ENCODE data around the gene FBXO28.
"Not testable (repeated sequence)": the region's sequence is repeated elsewhere in the genome, so short reads cannot be mapped to it uniquely, and the experiment has no call there.

Gene FBXO28, protein sequence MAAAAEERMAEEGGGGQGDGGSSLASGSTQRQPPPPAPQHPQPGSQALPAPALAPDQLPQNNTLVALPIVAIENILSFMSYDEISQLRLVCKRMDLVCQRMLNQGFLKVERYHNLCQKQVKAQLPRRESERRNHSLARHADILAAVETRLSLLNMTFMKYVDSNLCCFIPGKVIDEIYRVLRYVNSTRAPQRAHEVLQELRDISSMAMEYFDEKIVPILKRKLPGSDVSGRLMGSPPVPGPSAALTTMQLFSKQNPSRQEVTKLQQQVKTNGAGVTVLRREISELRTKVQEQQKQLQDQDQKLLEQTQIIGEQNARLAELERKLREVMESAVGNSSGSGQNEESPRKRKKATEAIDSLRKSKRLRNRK

DNA sequence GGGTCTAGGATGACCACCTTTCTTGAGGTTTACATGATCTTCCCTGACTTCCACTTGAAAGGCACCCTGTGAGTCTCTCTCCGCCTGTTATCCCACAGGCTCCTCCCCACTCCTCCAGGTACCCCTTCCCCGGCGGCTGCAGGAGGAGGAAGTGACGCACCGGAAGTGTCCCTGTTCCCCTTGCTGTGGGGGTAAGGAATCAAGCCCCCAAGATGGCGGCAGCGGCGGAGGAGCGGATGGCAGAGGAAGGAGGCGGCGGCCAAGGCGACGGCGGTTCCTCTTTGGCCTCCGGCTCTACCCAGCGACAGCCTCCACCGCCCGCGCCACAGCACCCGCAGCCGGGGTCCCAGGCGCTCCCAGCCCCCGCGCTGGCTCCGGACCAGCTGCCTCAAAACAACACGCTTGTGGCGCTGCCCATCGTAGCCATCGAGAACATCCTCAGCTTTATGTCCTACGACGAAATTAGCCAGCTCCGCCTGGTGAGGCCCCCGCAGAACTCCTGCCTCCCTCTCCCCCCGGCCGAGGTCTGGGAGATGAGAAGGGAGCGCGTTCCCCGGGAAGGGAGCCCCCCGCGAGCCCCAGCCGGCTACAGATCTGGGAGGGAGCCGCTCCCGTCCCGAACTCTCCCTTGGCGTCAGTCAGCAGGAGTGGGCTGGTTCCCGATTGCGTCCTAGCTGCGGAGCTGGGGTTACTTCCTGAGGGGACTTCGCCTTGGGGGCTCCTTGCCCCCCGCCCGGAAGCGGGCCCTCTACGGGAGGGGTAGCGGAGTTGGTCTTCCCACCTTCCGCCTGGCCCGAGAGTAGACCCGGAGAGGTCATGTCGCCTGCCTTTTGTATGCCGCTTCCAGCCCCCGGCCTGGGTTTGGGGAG, at the start of gene FBXO28:
TSS of gene FBXO28 (plus strand) at position 194 of the 869 bp plus-strand sequence. CDS start at position 213, 19 bp downstream.
- DNase-seq (ENCODE audit: low read depth) = peak; percentile 91

DNA sequence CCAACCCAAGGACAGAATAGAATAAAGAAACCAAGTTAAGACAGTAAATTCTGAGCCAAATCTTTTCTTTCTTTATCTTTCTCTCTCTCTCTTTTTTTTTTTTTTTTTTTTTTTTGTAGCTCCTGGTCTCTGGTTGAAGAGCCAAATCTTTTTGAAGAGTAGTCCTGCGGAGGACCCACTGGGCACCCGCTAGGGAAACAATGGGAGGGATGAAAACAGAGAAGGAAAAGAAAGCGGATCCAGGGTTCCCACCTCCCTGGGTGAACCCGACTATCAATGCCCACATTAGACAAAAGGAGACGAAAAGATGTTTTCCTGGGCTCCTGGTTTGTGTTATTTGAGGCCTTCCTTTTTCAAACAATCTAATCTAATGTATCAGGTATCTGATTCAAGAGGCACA, 49.8 kb upstream of the FBXO28 start:
- no peak for DNase-seq (ENCODE audit: low read depth)

DNA sequence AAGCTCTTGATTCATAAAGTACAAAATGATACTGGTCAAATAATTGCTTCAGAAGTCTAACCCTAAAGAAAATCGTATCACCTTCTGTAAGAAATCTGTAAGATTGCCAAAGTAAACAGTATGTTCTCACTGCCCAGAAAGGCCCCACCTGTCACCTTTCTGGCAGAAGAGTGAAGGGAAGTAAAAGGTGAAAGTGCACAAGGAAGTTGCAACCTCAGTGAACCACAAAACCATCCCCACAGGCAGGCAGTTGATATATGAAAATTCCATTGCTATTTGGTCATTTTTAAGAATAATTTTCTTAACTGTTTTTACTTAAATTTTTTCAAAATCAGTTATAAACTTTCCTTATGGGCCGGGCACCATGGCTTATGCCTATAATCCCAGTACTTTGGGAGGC, 48.5 kb upstream of the FBXO28 start:
- DNase-seq (ENCODE audit: low read depth) = no peak

DNA sequence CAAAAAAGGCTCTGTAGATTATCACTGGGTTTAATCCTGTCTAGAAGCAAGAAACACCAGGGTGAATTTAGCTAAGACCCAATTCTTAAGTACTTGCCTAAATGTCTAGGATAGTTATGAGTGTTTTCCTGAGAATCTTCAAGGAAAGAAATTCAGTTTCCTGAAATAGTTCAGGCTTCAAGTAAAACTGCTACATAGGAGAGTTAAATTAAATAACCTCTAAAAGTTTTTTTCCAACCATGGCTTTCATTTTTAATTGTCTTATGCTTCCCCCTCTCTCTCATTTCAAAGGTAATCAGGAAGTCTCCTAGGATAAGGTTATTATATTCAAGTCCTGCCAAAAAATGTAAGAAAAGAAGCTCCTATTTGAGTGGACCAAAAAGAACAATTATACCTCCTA, 46.7 kb upstream of the FBXO28 start:
- no peak for DNase-seq (ENCODE audit: low read depth)

DNA sequence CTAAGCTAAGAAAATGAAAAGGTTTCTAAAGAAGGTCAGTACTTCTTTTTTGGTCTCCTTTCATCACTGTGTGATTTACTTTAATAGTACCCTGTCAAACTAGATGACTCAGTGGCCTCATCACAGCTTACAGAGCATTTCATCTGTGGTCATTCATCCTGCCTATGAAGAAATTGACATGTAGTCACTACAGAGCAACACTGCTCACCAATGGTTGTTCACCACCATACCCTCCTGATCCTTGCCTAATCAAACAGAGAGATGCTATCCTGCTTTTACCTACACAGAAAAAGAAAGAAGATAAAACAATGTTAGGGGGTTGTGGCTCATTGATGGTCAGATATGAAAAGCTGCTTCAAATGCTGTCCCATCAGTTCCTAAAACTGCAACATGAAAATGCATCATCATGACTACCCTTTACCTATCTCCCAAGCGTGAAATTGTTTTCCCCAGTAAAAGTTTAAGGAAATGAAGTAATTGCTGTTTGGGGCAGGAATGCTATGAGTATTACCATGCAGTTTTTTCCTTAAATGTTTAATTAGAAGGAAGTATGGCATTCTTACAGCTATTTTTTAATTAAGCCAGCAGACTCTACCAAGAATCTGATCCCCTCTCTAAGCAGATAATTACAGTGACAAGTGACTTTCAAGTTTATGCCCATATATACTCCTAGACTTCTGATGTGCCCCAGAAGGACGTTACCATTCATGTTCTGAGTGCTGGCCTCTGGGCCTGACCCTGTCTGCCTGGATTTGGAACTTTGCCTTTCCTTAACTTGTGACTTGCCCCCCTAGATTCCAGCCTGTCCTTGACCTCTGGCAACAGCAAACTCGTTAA, 46.1 kb upstream of the FBXO28 start:
- no peak for DNase-seq (ENCODE audit: low read depth)

DNA sequence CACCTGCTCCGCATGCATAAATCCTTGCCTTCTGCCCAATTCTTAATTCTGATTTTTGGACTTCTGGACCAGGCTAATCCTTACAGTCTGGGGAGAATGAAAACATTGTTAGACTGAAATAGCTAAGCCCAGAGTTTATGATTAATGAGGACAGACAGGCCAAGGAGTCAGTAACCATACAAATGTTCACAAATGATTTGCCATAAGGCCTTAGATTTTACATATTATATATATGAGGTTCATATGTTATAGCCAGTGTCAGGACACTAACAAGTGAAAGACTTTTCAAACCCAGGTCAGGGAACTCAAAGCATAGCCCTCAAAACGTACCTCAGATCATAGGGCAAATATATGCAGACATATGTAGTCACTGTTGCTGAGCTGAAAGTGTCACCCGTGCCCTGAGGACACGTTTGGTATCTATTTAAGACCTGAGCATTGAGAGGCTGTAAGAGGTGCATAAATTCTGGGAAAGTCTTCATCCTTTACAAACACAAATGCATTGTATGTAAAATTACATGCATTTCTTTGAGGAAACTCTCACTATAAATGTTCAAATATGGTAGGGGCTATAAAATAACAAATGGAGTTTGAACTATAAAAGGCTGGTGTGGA, 45.3 kb upstream of the FBXO28 start:
- no peak for DNase-seq (ENCODE audit: low read depth)

DNA sequence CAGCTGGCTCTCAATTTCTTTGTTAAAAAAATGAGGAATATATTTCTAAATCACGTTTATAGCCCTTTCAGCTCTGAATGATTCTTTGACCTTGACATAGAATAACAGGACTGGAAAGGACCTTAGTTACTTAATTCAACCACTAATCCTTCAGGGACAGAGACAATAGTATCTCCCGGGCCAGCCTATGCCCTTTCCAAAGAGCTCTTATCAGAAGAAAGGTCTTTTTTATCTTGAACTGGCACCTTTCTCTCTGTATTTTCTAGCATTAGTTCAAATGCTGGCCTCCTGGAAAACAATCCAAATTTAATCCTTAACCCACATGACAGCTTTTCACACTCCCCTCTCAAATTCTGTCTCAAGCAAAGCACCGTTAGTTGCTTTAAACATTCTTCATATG, 44.8 kb upstream of the FBXO28 start:
- DNase-seq (ENCODE audit: low read depth) = no peak

DNA sequence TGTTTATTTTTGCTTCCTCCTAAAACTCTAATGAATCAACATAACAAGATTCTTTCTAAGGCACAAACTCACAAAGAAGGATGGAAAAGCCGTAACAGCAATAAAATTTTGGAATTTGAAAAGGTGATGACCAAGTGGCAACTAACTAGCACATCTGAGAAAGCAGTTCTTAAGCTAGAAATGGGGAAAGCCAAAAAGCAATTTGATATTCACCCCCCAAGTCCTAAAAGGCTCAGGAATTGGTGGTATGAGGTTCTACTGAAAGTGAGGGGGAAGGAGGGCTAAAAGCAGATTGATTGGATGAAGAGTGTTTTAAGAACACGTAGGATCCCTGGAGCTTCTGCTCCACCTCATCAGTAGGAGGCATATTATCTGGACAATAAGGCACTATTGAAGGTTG, 43.4 kb upstream of the FBXO28 start:
- no peak for DNase-seq (ENCODE audit: low read depth)

DNA sequence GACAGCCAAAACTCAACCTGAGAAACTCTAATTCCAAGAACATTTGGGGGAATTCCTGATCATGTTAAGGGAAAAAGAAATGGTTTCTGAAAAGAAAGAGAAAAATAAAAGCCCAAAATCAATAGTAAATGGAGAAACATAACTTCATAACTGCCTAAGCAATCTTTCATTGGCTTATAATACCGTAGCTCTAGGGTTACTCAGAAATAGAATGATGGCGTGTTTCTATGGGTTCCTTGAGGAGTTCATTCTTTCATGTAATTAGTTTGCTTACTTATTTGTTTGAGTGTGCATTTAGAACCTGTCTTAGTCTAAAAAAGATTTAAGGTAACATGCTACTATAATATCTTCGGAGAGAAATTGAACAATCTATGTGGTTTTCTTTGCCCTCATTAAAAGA, 37.5 kb upstream of the FBXO28 start:
- DNase-seq (ENCODE audit: low read depth) = no peak

DNA sequence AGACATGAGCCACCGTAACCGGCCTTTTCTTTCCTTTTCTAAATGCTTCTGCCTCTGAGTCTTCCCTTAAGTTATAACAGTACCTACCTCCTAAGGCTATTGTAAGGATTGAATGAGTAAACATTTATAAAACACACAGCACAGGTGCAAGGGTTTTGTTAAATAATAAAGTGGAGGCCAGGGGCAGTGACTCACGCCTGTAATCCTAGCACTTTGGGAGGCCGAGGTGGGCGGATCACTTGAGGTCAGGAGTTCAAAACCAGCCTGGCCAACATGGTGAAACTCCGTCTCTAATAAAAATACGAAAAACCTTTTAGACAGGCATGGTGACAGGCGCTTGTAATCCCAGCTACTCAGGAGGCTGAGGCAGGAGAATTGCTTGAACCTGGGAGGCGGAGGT, 34.3 kb upstream of the FBXO28 start:
- not testable (repeated sequence) for DNase-seq (ENCODE audit: low read depth)

DNA sequence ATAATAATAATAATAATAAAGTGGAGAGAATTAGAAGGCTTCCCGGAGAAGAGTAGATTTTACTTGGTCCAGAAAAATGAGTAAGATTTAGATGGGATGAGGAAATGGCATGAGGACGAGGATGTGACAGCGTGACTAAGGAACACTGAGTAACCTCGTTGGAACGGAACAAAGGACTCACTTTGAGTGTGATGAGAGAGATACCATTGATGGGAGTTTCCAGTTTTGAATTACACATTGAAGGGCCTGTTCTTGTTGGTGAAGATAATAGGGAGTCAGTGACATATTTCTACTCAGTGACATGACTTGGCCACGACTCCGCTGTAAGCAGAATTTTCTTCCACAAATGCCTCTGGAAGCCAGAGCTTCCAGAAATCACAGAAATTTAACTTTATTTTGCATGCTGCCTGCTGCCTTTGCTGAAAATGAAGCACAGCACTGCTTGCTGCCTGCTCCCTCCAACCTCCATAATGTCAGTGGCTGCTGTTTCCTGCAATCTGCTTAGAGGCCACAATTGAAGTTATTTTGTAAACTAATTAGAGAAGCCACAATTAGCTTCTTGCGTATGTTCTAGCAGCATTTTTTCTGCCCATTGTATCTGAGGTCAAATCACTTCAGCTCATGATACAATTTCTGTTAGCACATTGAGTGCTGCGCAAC, 33.7 kb upstream of the FBXO28 start:
- DNase-seq (ENCODE audit: low read depth) = no peak

DNA sequence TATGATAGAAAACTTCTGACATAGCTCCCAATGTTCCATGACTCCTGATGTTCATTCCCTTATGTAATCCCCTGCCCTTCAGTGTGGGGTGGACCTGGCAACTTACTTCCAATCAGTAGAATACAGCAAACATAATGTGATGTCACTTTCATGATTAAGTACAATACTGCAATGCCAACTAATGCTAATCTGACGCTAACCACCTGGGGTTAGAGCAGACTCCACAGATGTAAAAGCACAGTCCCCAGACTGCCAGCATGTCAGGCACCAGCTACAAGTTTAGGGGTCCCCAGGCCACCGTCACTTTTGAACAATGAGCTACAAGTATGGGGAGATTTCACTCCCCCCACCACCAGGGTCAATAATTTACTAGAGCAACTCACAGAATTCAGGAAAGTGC, 32.3 kb upstream of the FBXO28 start:
- no peak for DNase-seq (ENCODE audit: low read depth)

DNA sequence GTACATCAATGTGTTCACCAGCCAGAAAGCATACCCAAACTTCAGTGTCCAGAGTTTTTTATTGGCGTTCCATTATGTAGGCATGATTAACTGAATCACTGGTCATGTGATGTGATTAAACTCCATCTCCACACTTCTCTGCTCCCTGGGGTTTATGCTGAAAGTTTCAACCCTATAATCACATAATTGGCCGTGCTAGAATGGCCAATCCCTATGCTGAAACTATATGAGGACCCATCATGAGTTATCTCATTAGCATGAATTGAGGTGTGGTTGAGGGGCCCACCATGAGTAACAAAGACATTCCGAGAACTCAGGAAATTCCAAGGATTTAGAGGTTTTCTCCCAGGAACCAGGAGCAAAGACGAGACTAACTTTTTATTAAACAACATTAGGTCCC, 31.8 kb upstream of the FBXO28 start:
- DNase-seq (ENCODE audit: low read depth) = no peak

DNA sequence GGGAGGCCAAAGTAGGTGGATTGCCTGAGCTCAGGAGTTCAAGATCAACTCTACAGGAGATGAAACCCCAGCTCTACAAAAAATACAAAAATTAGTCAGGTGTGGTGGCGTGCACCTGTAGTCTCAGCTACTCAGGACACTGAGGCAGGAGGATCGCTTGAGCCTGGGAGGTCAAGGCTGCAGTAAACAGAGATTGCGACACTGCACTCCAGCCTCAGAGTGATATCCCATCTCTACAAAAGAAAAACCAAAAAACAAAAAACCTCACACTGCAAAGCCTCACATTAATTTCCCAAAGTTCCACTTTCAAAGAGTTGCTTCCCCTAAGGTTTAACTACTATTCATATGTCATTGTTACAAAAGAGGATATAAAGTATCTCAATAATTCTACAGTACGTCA, 29.0 kb upstream of the FBXO28 start:
- no peak for DNase-seq (ENCODE audit: low read depth)

DNA sequence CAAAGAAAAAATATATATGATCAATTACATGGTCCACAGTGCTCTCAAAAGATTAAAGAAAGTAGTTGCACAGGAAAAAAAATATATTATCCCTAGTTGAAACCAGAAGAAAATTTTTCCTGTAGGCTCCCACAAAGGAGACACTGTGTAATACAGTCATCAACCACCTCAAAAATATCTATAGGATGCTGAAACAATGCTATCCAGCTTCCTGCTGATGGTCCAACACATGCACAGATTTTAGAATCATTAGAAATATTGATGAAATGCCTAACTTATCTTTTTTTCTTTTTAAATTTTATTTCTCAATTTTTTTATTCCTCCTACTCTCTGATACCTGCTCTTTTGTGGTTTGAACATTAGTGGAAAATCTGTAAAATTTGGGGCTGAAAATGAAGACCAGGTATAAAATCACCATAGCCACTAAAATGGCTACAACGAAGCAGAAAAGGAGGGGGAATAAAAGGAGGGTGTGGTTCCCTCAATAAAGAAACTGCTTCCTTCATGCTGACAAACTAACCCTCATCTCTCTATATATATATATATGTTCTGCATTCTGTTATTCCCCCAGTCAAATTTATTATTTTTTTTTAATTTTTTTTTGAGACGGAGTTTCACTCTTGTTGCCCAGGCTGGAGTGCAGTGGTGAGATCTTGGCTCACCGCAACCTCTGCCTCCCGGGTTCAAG, 28.3 kb upstream of the FBXO28 start:
- no peak for DNase-seq (ENCODE audit: low read depth)

DNA sequence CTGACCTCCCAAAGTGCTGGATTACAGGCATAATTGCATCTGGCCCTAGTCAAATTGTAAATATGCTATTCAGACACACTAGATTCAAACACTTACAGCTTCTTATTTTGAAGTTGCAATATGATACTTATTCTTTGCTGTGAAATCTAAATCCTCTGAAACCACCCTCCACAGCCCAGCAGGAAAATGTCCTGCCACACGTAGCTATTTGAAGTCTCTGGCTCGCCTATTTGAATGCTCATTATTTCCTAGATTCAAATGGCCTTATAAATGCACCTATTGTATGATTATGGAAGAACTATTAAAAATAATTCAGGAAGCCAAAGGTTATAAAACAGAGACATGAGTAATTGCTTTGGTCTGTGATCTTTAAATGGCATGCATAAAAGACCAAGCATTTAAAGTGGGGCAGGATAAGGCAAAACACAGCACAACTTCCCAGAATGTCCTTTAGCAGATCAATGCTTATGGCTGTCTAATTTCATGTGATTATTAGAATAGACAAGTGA, 26.6 kb upstream of the FBXO28 start:
- DNase-seq (ENCODE audit: low read depth) = no peak

DNA sequence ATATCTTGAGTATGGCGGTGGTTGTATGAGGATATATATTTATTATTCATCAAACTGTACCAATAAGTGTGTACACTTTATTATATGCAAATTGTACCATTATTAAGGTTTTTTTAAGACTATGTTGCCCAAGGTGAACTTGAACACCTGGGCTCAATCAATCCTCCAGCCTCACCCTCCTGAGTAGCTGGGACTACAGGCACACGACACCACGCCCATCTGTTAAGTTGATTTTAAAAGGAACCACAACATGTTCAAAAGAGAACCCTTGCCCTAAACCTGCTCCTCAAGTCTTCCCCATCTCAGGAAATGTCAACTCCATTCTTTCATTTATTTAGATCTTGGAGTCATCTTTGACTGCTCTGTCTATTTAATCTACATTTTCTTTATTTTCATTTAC, 24.3 kb upstream of the FBXO28 start:
- no peak for DNase-seq (ENCODE audit: low read depth)

DNA sequence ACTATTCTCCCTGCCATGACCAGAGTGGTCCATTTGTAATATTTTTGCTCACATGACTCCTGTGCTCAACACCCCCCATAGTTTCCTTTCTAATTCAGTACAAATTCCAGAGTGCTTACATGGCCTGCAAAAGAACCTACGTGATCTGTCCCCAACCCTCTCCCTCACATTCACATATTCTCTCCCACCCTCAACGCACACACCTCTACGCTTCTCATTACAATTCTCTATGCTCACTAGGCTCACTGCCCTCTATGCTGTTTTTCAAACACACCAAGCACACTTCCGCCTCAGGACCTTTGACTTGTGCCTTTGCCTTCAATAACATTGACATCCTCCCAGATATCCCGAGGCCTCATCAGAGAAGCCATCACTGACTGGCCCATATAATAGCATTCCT, 23.8 kb upstream of the FBXO28 start:
- DNase-seq (ENCODE audit: low read depth) = no peak

DNA sequence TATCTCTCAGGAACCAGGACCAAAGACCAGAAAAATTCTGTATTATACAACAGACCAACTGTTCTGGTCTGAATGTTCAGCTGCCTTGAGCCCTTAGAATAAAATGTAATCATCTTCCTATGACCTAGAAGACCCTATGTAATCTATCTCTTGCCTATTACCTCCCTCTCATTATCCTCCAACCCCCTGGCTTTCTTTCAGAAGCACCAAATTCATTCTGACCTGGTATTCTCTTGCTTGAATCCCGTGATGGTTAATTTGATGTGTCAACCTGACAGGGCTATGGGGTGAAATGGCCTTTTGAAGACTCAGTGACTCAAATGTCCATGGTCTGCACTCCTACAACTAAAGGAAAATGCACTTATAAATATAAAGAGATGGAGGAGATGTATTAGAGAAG, 21.8 kb upstream of the FBXO28 start:
- DNase-seq (ENCODE audit: low read depth) = no peak

DNA sequence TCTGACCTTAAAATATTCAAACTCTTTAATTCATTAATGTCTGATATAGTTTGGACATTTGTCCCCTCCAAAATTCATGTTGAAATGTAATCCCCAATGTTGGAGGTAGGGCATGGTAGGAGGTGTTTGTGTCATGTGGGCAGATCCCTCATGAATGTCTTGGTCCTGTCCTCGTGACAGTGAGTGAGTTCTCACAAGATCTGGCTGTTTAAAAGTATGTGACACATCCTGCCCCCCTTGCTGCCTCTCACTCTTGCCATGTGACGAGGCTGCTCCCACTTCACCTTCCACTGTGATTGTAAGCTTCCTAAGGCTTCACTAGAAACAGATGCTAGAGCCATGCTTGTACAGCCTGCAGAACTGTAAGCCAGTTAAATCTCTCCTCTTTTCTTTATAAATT, 21.3 kb upstream of the FBXO28 start:
- DNase-seq (ENCODE audit: low read depth) = no peak

DNA sequence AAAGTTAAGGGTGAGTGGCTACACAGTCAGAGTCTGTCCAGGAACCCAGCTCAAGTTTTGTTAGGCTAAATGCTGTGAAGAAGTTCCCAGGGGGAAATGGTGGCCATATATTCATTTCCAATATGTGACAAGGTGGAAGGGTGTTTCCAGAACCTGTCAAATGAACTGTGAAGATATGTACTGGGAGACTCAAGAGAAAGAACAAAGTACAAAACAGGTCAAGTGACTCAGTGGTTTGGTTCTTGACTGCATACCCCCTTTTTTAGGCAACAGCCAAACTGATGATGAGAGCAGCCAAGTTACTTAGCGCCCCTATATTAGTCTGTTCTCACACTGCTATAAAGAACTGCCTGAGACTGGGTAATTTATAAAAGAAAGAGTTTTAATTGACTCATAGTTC, 18.6 kb upstream of the FBXO28 start:
- no peak for DNase-seq (ENCODE audit: low read depth)
